HUDEP-2 (cell line): ENCODE data around the gene RAET1G.
"Not testable (repeated sequence)": the region's sequence is repeated elsewhere in the genome, so short reads cannot be mapped to it uniquely, and the experiment has no call there.

ENCODE experiments used
- DNase-seq, 76 experiments: peaks; one replicate each; lab custom pipeline; 2025; ENCODE audit not compliant: unreplicated experiment in 76 of 76; lab: John Stamatoyannopoulos, UW

Gene RAET1G

GRCh38 chr6:149915970-149916865 is 6.7 kb downstream of the RAET1G start:
- no peak for DNase-seq

- DNase-seq: no peak
Measured at GRCh38 chr6:149913540-149914240, 9.2 kb downstream of the RAET1G start.

- no peak for DNase-seq
Measured at GRCh38 chr6:149913085-149913484, 9.8 kb downstream of the RAET1G start.

- not testable (repeated sequence) for DNase-seq
Measured at GRCh38 chr6:149912680-149913079, 10.2 kb downstream of the RAET1G start.

GRCh38 chr6:149910721-149911151 is 12.2 kb downstream of the RAET1G start:
- DNase-seq: no peak

GRCh38 chr6:149909701-149910470 is 13.0 kb downstream of the RAET1G start:
- DNase-seq: no peak

GRCh38 chr6:149908480-149908879 is 14.4 kb downstream of the RAET1G start:
- DNase-seq: not testable (repeated sequence)

GRCh38 chr6:149907317-149907716 is 15.6 kb downstream of the RAET1G start:
- no peak for DNase-seq

- DNase-seq: no peak
Measured at GRCh38 chr6:149906405-149906804, 16.5 kb downstream of the RAET1G start.

- DNase-seq: no peak
Measured at GRCh38 chr6:149905911-149906371, 17.0 kb downstream of the RAET1G start.

GRCh38 chr6:149905371-149905910 is 17.5 kb downstream of the RAET1G start:
- no peak for DNase-seq

- no peak for DNase-seq
Measured at GRCh38 chr6:149904661-149905370, 18.1 kb downstream of the RAET1G start.

- no peak for DNase-seq
Measured at GRCh38 chr6:149903938-149904611, 18.8 kb downstream of the RAET1G start.

GRCh38 chr6:149901444-149902140 is 21.3 kb downstream of the RAET1G start:
- DNase-seq: no peak

GRCh38 chr6:149900620-149901443 is 22.1 kb downstream of the RAET1G start:
- no peak for DNase-seq

- no peak for DNase-seq
Measured at GRCh38 chr6:149899926-149900619, 22.8 kb downstream of the RAET1G start.

GRCh38 chr6:149899486-149899885 is 23.4 kb downstream of the RAET1G start:
- DNase-seq: no peak
